Astrocyte of the cerebellum (primary cell): ENCODE measurements around the gene LAMC3.

Source experiments
- DNase-seq: peaks from one replicate; pipeline ENCODE4 v3.0.0-alpha.2; 2011; ENCODE audit warnings: low read depth
- H3K4me3 ChIP-seq: 2 replicates; pipeline ENCODE4 v1.5.1; 2011; ENCODE audit warnings: mild to moderate bottlenecking, low read depth, low read length, moderate library complexity
- in situ Hi-C: cut with HindIII; loops from 2 replicates; pipeline ENCODE4 v1.10.0; 2017; ENCODE audit warnings: low sequenced_read_pairs
- TF ChIP-seq, protein P1 (sequence below): IDR thresholded peaks from 2 replicates; pipeline ENCODE4 v1.5.1; 2012; ENCODE audit warnings: low read length, low read depth, moderate library complexity, mild to moderate bottlenecking; ENCODE audit errors: missing control alignments

The LAMC3 gene

DNA sequence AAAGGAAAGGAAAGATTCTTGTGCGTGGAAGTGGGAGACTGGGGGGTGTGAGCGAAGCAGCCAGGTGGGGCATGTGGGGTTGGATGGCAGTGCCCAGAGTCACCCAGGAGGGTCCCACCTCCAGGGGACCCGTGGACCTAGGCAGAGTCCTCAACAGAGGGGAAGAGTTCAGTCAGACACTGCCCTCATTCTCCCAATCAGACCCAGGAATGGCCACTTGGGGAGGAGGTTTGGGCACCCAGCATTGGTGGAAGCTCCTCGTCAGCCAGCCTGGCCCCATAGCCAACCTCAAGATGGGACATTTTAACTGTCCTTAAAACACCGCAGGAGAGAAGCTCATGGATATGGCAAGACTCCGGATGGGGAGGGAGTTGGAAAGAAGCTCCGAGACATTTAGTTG, 21.9 kb upstream of the LAMC3 start:
- in situ Hi-C loops, result no loop called here
- no peak overlapping the region for H3K4me3 ChIP-seq
- TF ChIP-seq, protein P1, sequence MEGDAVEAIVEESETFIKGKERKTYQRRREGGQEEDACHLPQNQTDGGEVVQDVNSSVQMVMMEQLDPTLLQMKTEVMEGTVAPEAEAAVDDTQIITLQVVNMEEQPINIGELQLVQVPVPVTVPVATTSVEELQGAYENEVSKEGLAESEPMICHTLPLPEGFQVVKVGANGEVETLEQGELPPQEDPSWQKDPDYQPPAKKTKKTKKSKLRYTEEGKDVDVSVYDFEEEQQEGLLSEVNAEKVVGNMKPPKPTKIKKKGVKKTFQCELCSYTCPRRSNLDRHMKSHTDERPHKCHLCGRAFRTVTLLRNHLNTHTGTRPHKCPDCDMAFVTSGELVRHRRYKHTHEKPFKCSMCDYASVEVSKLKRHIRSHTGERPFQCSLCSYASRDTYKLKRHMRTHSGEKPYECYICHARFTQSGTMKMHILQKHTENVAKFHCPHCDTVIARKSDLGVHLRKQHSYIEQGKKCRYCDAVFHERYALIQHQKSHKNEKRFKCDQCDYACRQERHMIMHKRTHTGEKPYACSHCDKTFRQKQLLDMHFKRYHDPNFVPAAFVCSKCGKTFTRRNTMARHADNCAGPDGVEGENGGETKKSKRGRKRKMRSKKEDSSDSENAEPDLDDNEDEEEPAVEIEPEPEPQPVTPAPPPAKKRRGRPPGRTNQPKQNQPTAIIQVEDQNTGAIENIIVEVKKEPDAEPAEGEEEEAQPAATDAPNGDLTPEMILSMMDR, result no peak
- DNase-seq, result no peak

DNA sequence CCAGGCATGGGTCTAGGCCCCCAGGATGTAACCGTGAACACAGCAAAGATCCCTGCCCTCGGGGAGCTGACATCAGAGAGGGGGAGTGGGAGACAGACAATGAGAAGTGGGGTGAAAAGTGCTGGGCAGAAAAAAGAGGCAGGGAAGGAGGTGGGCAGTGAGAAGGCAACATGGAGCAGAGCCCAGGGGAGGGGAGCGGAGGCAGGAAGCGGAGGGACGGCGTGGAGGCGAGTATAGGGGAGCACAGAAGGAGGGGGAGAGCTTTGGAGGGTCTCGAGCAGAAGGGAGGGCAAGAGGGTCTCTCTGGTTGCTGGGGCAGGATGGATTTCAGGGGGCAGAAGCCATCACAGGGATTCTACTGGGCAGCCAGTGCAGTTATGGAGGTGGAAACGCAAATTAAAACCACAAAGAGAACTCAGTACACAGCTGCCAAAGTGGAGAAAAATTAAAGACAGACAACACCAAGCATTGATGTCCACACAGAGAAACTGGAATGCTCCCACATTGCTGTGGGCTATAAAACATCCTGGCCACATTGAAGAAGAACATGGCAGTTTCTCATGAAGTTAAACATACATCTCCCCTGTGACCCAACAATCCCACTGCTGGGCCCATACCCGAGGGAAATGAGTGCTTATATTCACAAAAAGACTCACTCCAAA, 21.1 kb upstream of the LAMC3 start:
- in situ Hi-C loops, result no loop called here
- TF ChIP-seq, protein P1, result no peak
- H3K4me3 ChIP-seq, result no peak overlapping the region
- DNase-seq, result no peak

DNA sequence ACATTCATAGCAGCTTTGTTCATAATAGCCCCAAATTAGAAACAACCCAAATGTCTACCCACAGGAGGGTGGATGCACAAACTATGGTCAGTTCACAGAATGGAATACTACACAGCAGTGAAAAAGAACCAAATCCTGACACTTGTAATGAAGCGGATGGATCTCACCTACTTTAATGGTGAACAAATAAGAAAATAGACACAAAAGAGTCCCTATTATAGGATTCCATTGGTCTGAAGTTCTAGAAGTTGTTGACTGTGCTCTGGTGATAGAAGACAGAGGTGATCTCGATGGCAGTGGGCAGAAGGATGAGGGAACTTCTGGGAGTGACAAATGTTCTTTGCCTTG, 20.6 kb upstream of the LAMC3 start:
- no peak overlapping the region for H3K4me3 ChIP-seq
- DNase-seq, result no peak
- TF ChIP-seq, protein P1, result no peak
- in situ Hi-C loops, result no loop called here

DNA sequence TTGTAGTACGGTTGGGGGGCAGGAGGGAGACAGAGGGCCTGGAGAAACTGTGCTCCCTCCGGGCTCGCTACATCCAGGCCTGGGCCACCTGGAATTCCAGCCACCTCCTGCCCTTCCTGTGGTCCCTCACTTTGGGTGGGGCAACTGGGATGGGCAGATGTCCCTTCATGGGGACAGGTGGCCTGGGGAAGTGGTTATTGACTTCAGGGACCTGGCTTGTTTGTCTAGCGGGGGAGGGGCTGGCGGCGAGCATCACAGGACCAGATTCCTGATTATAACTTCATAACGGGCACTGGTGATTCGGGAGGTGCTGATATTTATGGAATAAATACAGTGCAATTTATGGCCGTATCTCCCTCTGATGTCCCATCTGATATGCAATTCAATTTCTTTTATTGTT, 20.1 kb upstream of the LAMC3 start:
- DNase-seq, result no peak
- in situ Hi-C loops, result no loop called here
- TF ChIP-seq, protein P1, result no peak
- no peak overlapping the region for H3K4me3 ChIP-seq

DNA sequence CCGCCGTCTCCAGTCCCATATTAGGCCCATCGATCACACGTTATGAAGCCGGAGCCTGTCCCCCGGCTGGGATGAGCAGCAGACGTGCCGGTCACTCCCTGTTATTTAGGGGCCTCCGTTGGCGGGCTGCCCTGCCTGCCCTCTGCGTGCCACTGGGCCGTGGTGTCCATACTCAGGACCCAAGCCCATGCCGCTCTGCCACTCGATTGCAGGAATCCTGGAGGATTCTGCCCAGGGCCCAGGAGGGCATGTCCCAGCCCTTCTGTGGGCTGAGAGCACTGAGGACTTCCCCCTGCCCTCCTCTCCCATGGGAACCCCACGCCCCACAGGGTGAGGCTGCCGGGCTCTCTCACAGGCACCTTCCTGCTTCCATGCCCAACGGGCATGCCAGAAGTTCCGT, 19.6 kb upstream of the LAMC3 start:
- DNase-seq, result no peak
- no peak overlapping the region for H3K4me3 ChIP-seq
- TF ChIP-seq, protein P1, result no peak
- in situ Hi-C loops, result no loop called here

DNA sequence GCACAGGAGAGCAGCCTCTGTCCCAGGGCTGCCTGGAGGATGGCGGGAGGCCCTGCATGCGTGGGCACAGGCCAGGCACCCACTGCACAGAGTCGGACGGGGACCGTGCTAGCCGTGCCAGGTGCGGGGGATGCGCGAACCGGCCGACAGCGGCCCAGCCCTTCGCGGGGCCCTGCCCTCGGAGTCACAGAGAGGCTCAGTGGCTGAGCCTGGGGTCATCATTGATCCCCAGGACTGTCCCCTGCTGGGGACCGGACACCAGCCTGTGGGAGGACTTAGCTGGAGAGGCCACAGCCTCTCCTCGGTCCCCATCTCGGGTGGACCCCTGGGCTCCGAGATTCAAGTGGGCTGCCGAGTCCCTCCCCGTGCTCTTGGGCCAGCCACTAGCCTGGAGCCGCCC, 19.1 kb upstream of the LAMC3 start:
- in situ Hi-C loops, result no loop called here
- DNase-seq, result no peak
- TF ChIP-seq, protein P1, result no peak
- no peak overlapping the region for H3K4me3 ChIP-seq
